Measurements from ENCODE around the gene AFG1L.
A peak's percentile ranks its signal among the peaks of the same experiment; 100 is the strongest.
"Not testable (repeated sequence)": the region's sequence is repeated elsewhere in the genome, so short reads cannot be mapped to it uniquely, and the experiment has no call there.

The AFG1L gene

DNA sequence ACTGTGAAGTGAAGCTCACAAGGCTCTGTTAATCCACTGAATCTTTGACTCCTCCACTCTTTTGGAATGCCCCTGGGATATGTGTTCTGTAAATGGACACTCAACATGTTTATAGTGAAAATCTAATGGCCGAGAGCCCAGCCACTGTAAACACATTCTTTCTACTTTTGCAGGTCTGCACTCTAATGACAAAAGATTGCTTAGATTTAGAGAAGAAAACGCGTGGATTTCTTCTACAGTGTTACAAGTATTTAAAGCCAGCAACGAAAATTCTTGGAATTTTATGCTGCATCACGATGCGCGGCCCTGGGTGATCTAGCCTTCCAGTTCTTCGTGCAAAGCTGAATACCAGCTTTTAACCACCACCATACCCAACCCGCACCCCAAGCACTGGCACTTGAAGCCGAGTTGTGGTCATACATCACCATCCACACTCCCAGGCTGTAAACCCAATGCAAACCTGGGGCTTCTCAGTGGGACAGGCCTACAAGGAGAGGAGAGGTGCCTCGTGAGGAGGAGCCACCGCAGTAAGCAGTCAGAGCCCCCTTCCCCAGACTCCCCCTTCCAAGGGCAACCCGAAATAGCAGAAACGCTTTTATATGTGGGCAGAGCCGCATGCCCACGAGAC, 262.1 kb downstream of the AFG1L start:
- DNase-seq (ENCODE audit: low read depth in 2 of 2) = no peak

DNA sequence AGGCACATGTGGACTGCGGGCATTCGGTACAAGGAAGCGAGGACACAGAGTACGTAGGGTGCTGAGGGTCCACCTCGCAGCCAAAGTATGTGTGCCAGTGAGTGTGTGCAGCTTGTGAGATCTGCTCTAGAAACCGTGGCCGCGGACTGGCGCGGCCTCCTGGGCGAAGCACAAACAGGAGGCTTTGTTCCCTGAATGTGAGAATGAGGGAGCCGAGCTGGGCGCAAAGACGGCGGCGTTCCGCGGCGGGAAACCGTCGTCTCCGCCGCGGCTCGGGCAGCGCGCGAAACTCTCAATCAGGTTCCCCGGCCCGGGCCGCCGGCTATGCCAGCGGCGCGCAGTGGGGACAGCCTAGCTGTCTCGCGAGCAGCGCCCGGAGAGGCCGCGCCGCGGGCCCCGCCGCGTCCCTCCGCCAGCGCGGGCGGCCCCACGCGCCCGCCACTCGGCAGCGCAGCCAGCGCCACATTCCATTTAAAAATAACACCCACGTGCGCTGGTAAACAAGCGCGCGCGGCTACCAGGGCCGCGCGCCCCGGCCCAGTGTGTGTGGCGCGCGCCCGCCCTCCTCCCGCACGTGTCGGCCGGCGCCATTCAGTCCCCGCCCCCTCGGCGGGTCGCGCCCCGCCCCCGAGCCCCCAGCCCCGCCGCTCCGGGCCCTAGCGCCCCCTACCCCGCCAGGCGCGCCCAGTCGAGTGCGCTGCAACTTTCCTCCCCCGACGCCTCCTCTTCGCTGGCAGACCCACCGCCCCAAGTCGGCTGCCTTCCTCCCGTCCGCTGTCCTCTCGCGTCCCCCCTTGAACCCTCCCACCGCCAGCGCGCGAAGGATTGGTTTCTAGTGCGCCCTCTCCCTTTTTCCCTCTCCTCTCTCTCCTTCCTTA, 262.9 kb downstream of the AFG1L start:
- peak; percentile 44 to 61 for DNase-seq (ENCODE audit: low read depth in 2 of 2)

GRCh38 chr6:108558372-108559096, 263.7 kb downstream of the AFG1L start:
- peak; percentile 88 to 94 for DNase-seq (ENCODE audit: low read depth in 2 of 2)

DNA sequence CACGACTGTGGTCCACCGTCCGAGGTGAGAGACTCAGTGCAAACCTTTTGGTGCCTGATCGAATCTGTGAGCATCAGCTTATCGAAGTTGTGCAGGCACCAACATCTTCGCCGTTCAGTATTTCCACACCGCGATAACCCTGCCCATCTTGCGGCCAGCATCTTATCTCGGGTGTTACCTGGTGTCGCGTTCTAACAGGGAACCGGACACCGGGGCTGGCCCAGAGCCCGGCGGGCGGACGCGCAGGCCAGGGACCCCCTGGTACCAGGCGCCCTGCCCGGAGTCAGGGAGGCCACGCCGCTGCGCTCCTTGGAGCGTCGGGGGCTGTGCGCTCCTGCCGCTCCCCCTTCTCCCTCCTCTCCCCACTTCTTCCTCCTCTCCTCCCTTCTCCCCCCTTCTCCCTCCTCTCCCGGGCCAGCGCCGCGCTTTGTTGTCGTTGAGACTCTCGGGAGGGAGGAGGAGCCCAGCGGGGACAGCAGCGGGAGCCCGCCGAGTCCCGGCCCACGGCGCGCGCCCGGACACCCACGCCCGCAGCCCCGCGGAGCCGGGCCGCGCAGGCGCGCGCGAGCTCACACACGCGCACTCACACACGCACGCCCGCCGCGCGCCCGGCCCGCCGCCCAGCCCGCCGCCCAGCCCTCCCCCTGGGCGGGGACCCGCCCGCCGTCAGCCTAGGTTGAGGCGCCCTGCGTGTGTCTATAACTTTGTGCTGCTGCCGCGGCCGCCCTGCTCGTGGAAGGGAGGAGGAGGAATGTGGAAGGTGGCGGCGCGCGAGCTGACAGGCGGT, 264.4 kb downstream of the AFG1L start:
- peak; percentile 65 to 73 for DNase-seq (ENCODE audit: low read depth in 2 of 2)

GRCh38 chr6:108559884-108560462, 265.1 kb downstream of the AFG1L start:
- no peak for DNase-seq (ENCODE audit: low read depth in 2 of 2)

- DNase-seq (ENCODE audit: low read depth in 2 of 2) = peak; percentile 38 to 46
Observed at GRCh38 chr6:108560463-108561308, 265.8 kb downstream of the AFG1L start, which contains the start of gene FOXO3. TSS of gene FOXO3 (plus strand) at chr6:108560917. CDS start at chr6:108561209, 292 bp downstream.

GRCh38 chr6:108561309-108561647, 266.4 kb downstream of the AFG1L start:
- not testable (repeated sequence) for DNase-seq (ENCODE audit: low read depth in 2 of 2)

DNA sequence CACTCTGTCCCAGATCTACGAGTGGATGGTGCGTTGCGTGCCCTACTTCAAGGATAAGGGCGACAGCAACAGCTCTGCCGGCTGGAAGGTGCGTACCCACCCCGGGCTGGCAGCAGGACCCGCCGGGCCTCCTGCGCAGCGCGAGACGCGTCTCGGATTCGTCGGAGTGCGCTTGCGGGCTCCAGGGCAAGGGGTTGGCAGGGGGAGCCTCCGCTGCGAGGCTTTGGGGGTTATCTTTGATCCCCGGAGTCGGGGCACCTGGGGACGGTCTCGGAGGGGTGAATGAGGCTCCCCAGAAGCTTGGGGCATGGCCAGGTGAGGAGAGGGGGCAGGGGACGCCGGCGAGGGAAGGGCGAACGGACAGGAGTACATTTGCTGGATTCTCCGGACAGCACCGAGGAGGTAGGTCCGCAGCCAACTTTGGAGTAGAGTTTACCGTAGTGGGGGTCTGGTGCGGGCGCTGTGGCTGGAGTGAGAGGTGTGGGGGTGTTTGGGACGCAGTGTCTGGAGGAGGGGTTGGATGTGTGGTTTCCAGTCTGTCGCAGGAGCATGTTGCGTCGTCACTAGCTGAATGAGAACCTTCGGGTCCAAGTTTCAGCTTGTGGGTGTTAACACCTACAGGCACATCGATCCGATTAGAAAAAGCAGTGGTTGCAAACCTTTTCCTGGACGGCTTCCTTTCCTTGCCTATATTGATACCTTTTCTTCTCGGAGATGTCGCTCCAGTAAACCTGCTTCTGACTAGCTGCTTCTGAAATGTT, 267.1 kb downstream of the AFG1L start:
- DNase-seq (ENCODE audit: low read depth in 2 of 2) = no peak

DNA sequence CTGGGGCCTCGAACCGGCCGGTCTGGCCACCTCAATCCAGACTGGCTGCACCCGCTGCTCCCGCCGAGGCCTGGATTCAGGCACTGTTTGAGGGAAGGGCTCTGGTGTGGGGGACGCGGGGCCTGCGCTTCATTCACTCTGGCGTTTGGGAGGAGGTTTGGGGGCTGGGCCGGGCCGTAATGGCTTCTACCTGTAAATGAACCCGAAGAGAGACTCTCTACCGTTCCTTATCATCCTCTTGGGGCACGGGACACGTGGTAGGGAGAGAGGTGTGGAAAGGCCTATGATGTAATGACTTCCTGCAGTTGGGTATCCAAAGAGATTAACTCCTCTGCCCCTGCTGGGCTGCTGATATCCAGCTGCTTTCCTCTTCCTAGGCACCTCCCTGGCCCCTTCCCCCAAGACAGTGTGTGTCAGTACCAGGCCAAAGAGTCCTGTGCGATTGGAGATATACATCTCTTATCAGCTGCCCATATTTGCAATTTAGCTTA, 267.7 kb downstream of the AFG1L start:
- no peak for DNase-seq (ENCODE audit: low read depth in 2 of 2)

- DNase-seq (ENCODE audit: low read depth in 2 of 2) = no peak
Observed at GRCh38 chr6:108563292-108563691, 268.4 kb downstream of the AFG1L start.

DNA sequence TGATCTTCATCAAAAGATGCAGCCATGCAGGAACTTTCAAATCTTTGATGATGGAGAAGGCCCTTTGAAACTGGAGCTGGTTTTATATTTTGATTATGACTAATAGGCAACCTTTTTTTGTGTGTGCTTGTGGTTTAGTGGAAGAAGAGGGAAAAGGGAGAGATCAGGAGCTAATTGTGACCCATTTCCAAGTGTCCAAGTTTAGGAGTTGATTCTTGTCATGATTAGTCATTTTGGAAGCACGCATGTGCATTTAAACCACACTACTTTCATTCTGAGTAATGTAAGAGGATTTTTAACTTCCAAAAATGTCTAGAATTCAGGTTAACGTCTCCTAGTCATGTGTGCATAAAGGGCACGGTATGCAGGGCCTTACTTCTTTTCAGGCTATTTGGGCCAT, 269.3 kb downstream of the AFG1L start:
- no peak for DNase-seq (ENCODE audit: low read depth in 2 of 2)

DNA sequence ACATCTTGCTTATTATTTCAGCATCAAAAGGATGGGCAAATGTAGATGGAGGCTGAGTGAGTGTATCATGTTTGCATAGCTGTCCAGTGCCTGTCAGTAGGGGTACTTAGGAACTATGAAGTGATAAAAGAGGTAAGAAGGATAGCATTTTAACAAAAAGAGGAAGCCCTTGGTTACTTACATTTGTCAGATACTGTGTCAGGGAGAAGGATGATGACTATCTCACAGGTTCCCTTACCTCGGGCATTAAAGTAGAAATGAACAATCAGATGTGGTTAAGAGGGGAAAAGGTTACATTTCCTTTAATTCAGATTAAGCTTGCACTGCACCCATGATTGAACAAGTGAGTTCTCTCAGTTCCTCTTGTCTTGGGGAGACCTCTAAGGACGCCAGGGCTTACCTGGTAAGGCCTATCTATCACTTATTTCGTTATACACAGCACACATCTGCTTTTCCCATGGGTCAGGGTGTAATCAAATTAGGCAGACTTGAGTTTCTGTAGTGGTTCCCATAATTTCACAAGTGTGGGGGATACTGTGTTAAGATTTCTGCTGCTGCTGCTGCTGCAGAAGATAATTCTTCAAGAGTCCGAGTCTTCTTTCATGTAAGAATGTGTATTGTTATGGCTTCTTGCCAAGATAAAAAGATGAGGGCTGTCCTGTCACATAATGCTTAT, 270.4 kb downstream of the AFG1L start:
- no peak for DNase-seq (ENCODE audit: low read depth in 2 of 2)

GRCh38 chr6:108565893-108566292, 271.0 kb downstream of the AFG1L start:
- no peak for DNase-seq (ENCODE audit: low read depth in 2 of 2)

GRCh38 chr6:108566406-108566805, 271.6 kb downstream of the AFG1L start:
- no peak for DNase-seq (ENCODE audit: low read depth in 2 of 2)

- DNase-seq (ENCODE audit: low read depth in 2 of 2) = no peak
Observed at GRCh38 chr6:108568101-108568500, 273.2 kb downstream of the AFG1L start.

- no peak for DNase-seq (ENCODE audit: low read depth in 2 of 2)
Observed at GRCh38 chr6:108568551-108569305, 273.9 kb downstream of the AFG1L start.

- no peak for DNase-seq (ENCODE audit: low read depth in 2 of 2)
Observed at GRCh38 chr6:108570517-108570916, 275.7 kb downstream of the AFG1L start.

DNA sequence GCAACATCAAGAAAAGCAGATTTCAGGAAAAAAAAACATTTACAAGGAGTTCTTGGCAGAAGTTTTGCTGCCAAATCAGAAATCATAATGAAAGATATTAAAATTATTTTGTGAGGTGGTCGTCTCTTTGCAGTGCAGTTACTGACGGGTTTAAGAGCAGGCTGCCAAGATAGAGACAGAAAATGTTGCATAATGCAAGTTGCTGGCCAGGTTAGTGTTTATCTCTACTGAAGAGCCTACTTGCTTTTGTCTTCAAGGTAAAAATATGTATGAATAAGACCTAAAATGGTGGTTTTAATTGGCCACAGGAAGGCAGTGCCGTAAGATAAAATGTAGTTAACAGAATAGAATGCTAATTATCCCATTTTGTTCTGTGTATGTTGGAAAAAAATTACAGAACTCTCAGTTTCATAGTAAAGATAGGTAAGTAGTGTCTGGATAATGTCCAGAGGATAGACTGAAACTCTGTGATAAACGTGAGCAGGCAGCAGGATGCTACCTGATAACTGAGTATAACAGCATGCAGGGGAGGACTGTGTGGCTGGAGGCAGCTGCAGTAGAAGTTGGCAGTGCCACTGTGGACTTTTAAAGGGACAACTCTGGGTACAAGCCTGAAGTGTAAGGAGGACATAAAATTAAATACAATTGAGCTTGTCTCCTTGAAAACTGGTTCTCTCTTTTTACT, 279.7 kb downstream of the AFG1L start:
- DNase-seq (ENCODE audit: low read depth in 2 of 2) = no peak
